ENCODE measurements around the gene GBA3. TPM values are rescaled to one million over a fixed set of nuclear protein-coding genes. Genes with fewer than 3 reads are reported as not detected.

GBA3 gene
- total RNA-seq, 3 donors from 2014 or later (not counting 1 experiment from before 2014, with no cell fraction given) = not detected

- no peaks in the 10 kb centered on the region for H3K27me3 ChIP-seq (ENCODE audit: control insufficient read depth, insufficient read depth, low read length)
- no peaks in the 10 kb centered on the region for H3K36me3 Mint-ChIP-seq
- H3K36me3 ChIP-seq (ENCODE audit: control insufficient read depth, insufficient read depth, low read length) = no peaks in the 10 kb centered on the region
- no peak overlapping the region for H3K4me3 ChIP-seq (ENCODE audit: low read length)
- intact Hi-C loops (cut with micrococcal nuclease) = no loop called here
- no peak overlapping the region for H3K4me3 Mint-ChIP-seq
- peaks cover 6 to 7% of the 10 kb centered on the region in 2 donors for H3K9me3 Mint-ChIP-seq
- no peaks in the 10 kb centered on the region for H3K4me1 ChIP-seq (ENCODE audit: control insufficient read depth, insufficient read depth, low read length)
- no peak for TF ChIP-seq CTCF (IDR thresholded peaks at IDR 0.05)
- no peak overlapping the region for H3K27ac Mint-ChIP-seq
- no peak for ATAC-seq
- H3K9me3 ChIP-seq (ENCODE audit: control insufficient read depth, insufficient read depth, low read length) = no peaks in the 10 kb centered on the region
- DNase-seq = no peak
- no peaks in the 10 kb centered on the region for H3K27me3 Mint-ChIP-seq (ENCODE audit: low read depth in 2 of 2)
- no peaks in the 10 kb centered on the region for H3K4me1 Mint-ChIP-seq
- no peak overlapping the region for H3K27ac ChIP-seq (ENCODE audit: low read length)
Observed at GRCh38 chr4:22850055-22850454, 157.3 kb downstream of the GBA3 start.

- intact Hi-C loops (cut with micrococcal nuclease) = no loop called here
- Histone ChIP-seq H3K4me1 (ENCODE audit: control insufficient read depth, insufficient read depth, low read length) (no peaks in the 10 kb centered on the region), H3K4me3 (ENCODE audit: low read length) (no peak overlapping the region), H3K9me3 (ENCODE audit: control insufficient read depth, insufficient read depth, low read length) (no peaks in the 10 kb centered on the region), H3K27me3 (ENCODE audit: control insufficient read depth, insufficient read depth, low read length) (no peaks in the 10 kb centered on the region), H3K36me3 (ENCODE audit: control insufficient read depth, insufficient read depth, low read length) (no peaks in the 10 kb centered on the region), H3K27ac (ENCODE audit: low read length) (no peak overlapping the region)
- no peaks in the 10 kb centered on the region for H3K4me1 Mint-ChIP-seq
- H3K27me3 Mint-ChIP-seq (ENCODE audit: low read depth in 2 of 2) = no peaks in the 10 kb centered on the region
- TF ChIP-seq CTCF (IDR thresholded peaks at IDR 0.05) = no peak
- 40% methylated on average over 2 of the region's 2 CpGs for WGBS (ENCODE audit: insufficient coverage)
- H3K36me3 Mint-ChIP-seq = no peaks in the 10 kb centered on the region
- DNase-seq = no peak
- no peak for ATAC-seq
- peaks cover 6 to 7% of the 10 kb centered on the region in 2 donors for H3K9me3 Mint-ChIP-seq
- H3K27ac Mint-ChIP-seq = no peak overlapping the region
- H3K4me3 Mint-ChIP-seq = no peak overlapping the region
Observed at GRCh38 chr4:22850630-22851029, 157.9 kb downstream of the GBA3 start.

GRCh38 chr4:22857411-22857810 lies 164.7 kb downstream of the GBA3 start:
- DNase-seq = no peak
- 100% methylated on average over 2 of the region's 2 CpGs for WGBS (ENCODE audit: insufficient coverage)
- Histone ChIP-seq H3K9me3 (ENCODE audit: control insufficient read depth, insufficient read depth, low read length) (no peaks in the 10 kb centered on the region), H3K4me3 (ENCODE audit: low read length) (no peak overlapping the region), H3K27ac (ENCODE audit: low read length) (no peak overlapping the region), H3K27me3 (ENCODE audit: control insufficient read depth, insufficient read depth, low read length) (no peaks in the 10 kb centered on the region), H3K4me1 (ENCODE audit: control insufficient read depth, insufficient read depth, low read length) (no peaks in the 10 kb centered on the region), H3K36me3 (ENCODE audit: control insufficient read depth, insufficient read depth, low read length) (no peaks in the 10 kb centered on the region)
- intact Hi-C loops (cut with micrococcal nuclease) = no loop called here
- Mint-ChIP-seq H3K27ac (no peak overlapping the region), H3K4me1 (no peaks in the 10 kb centered on the region), H3K9me3 (peaks cover under 1 to 5% of the 10 kb centered on the region in 2 donors), H3K36me3 (no peaks in the 10 kb centered on the region), H3K4me3 (no peak overlapping the region), H3K27me3 (ENCODE audit: low read depth in 2 of 2) (no peaks in the 10 kb centered on the region)
- no peak for ATAC-seq
- TF ChIP-seq CTCF (IDR thresholded peaks at IDR 0.05) = no peak

- H3K9me3 Mint-ChIP-seq = peaks cover 3 to 8% of the 10 kb centered on the region in 2 donors
- no peak overlapping the region for H3K27ac Mint-ChIP-seq
- no peaks in the 10 kb centered on the region for H3K27me3 Mint-ChIP-seq (ENCODE audit: low read depth in 2 of 2)
- no peak for ATAC-seq
- H3K9me3 ChIP-seq (ENCODE audit: control insufficient read depth, insufficient read depth, low read length) = no peaks in the 10 kb centered on the region
- H3K27ac ChIP-seq (ENCODE audit: low read length) = no peak overlapping the region
- H3K36me3 Mint-ChIP-seq = no peaks in the 10 kb centered on the region
- no peak for DNase-seq
- no peaks in the 10 kb centered on the region for H3K4me1 Mint-ChIP-seq
- no CpG with 5 or more reads among the region's 2 CpGs for WGBS (ENCODE audit: insufficient coverage)
- H3K4me3 Mint-ChIP-seq = no peak overlapping the region
- H3K4me3 ChIP-seq (ENCODE audit: low read length) = no peak overlapping the region
- intact Hi-C loops (cut with micrococcal nuclease) = no loop called here
- no peaks in the 10 kb centered on the region for H3K4me1 ChIP-seq (ENCODE audit: control insufficient read depth, insufficient read depth, low read length)
- no peaks in the 10 kb centered on the region for H3K27me3 ChIP-seq (ENCODE audit: control insufficient read depth, insufficient read depth, low read length)
- TF ChIP-seq CTCF (IDR thresholded peaks at IDR 0.05) = no peak
- no peaks in the 10 kb centered on the region for H3K36me3 ChIP-seq (ENCODE audit: control insufficient read depth, insufficient read depth, low read length)
Observed at GRCh38 chr4:22859318-22859717, 166.6 kb downstream of the GBA3 start.

Measured in natural killer cell (primary cell).